ELF-1 (cell line): ENCODE results near the gene PLCB1.
"Not testable (repeated sequence)": the region's sequence is repeated elsewhere in the genome, so short reads cannot be mapped to it uniquely, and the experiment has no call there.

Source experiments
- DNase-seq: peaks from one replicate; pipeline ENCODE4 v3.0.0-alpha.2; 2016; ENCODE audit warnings: low read depth, low spot score

The PLCB1 gene

GRCh38 chr20:8334641-8335040 is 202.6 kb downstream of the PLCB1 start:
- no peak for DNase-seq

- no peak for DNase-seq
Observed at GRCh38 chr20:8335059-8335458, 203.0 kb downstream of the PLCB1 start.

GRCh38 chr20:8335495-8336195 is 203.6 kb downstream of the PLCB1 start:
- no peak for DNase-seq

GRCh38 chr20:8339349-8339748 is 207.3 kb downstream of the PLCB1 start:
- DNase-seq = no peak

- no peak for DNase-seq
Observed at GRCh38 chr20:8342391-8342790, 210.3 kb downstream of the PLCB1 start.

GRCh38 chr20:8344106-8344505 is 212.0 kb downstream of the PLCB1 start:
- no peak for DNase-seq

GRCh38 chr20:8344631-8345030 is 212.6 kb downstream of the PLCB1 start:
- DNase-seq = no peak

- DNase-seq = no peak
Observed at GRCh38 chr20:8346700-8347270, 214.7 kb downstream of the PLCB1 start.

GRCh38 chr20:8350225-8350624 is 218.2 kb downstream of the PLCB1 start:
- not testable (repeated sequence) for DNase-seq

GRCh38 chr20:8352486-8352885 is 220.4 kb downstream of the PLCB1 start:
- DNase-seq = no peak

GRCh38 chr20:8353512-8353911 is 221.4 kb downstream of the PLCB1 start:
- no peak for DNase-seq

- no peak for DNase-seq
Observed at GRCh38 chr20:8355453-8355852, 223.4 kb downstream of the PLCB1 start.

- DNase-seq = no peak
Observed at GRCh38 chr20:8356806-8357205, 224.7 kb downstream of the PLCB1 start.

- DNase-seq = no peak
Observed at GRCh38 chr20:8357703-8358102, 225.6 kb downstream of the PLCB1 start.

GRCh38 chr20:8360035-8360434 is 228.0 kb downstream of the PLCB1 start:
- no peak for DNase-seq

GRCh38 chr20:8361006-8361652 is 229.1 kb downstream of the PLCB1 start:
- DNase-seq = no peak

GRCh38 chr20:8361779-8362178 is 229.7 kb downstream of the PLCB1 start:
- no peak for DNase-seq

GRCh38 chr20:8362457-8362856 is 230.4 kb downstream of the PLCB1 start:
- no peak for DNase-seq

GRCh38 chr20:8363970-8364733 is 232.1 kb downstream of the PLCB1 start:
- no peak for DNase-seq

GRCh38 chr20:8364734-8365078 is 232.6 kb downstream of the PLCB1 start:
- no peak for DNase-seq

- DNase-seq = no peak
Observed at GRCh38 chr20:8365634-8366033, 233.6 kb downstream of the PLCB1 start.

GRCh38 chr20:8366303-8366923 is 234.3 kb downstream of the PLCB1 start:
- no peak for DNase-seq
